Measurements from ENCODE around the gene CARTPT. TPM values are rescaled to one million over a fixed set of nuclear protein-coding genes. Genes with fewer than 3 reads are reported as not detected.

Gene CARTPT
- polyA plus RNA-seq, 4 donors = 0.11 TPM; not detected in 3

Other genes starting within 250 kb of the CARTPT start
- 10 to 100 TPM; 54.2 to 71.2 (median 64.2) TPM for gene MCCC2, start 131.9 kb upstream of the CARTPT start, polyA plus RNA-seq (ENCODE audit: insufficient read length in 4 of 4)

Measured in left renal cortex interstitium (tissue), 4 donors.